WTC11 (cell line): ENCODE data around the gene AQP11. TPM values are rescaled to one million over a fixed set of nuclear protein-coding genes. Genes with fewer than 3 reads are reported as not detected.

Experiments used
- ATAC-seq: fragments of 200-7000 bp; cut with Tn5 transposase; 2 replicates; pipeline ENCODE4 v1.10.0; 2021; ENCODE audit warnings: mild to moderate bottlenecking, moderate library complexity
- CTCF ChIA-PET: fragments of 300-600 bp; sonication (Branson Sonifier 250); formaldehyde crosslinking; loops from one replicate; lab custom pipeline; 2021; ENCODE audit warnings: antibody characterized with exemption; lab: Charles Lee
- POLR2A ChIA-PET: fragments of 350-600 bp; sonication (Branson Sonifier 250); formaldehyde crosslinking; loops from one replicate; lab custom pipeline; 2021; ENCODE audit warnings: antibody characterized with exemption; lab: Charles Lee
- DNase-seq: peaks from one replicate; pipeline ENCODE4 v3.0.0; 2021; ENCODE audit warnings: low spot score
- H3K27ac Mint-ChIP-seq: 2 replicates; pipeline ENCODE4 v1.8.0; 2021; ENCODE audit warnings: mixed read lengths
- H3K27me3 Mint-ChIP-seq: 2 replicates; pipeline ENCODE4 v1.8.0; 2021; ENCODE audit warnings: low read depth, mild to moderate bottlenecking, moderate library complexity, mixed read lengths
- H3K36me3 Mint-ChIP-seq: 2 replicates; pipeline ENCODE4 v1.8.0; 2021; ENCODE audit warnings: mixed read lengths
- H3K4me1 Mint-ChIP-seq: 2 replicates; pipeline ENCODE4 v1.8.0; 2022; ENCODE audit warnings: mixed read lengths
- H3K4me3 Mint-ChIP-seq: 2 replicates; pipeline ENCODE4 v1.8.0; 2021; ENCODE audit warnings: mild to moderate bottlenecking, moderate library complexity, mixed read lengths
- H3K9me3 Mint-ChIP-seq: 2 replicates; pipeline ENCODE4 v1.8.0; 2021; ENCODE audit warnings: mixed read lengths
- GRHL2 ChIP-seq: fragments of 250-450 bp; sonication (Bioruptor Pico); IDR thresholded peaks from 2 replicates; pipeline ENCODE4 v1.8.0; 2022; ENCODE audit warnings: mild to moderate bottlenecking, moderate library complexity; ENCODE audit not compliant: insufficient replicate concordance, severe bottlenecking
- HMGA2 ChIP-seq: fragments of 250-450 bp; sonication (Bioruptor Pico); IDR thresholded peaks from 2 replicates; pipeline ENCODE4 v1.4.0; 2021; ENCODE audit warnings: mild to moderate bottlenecking, moderate library complexity
- KAT7 ChIP-seq: sonication (generic); formaldehyde crosslinking; IDR thresholded peaks from 2 replicates; pipeline ENCODE4 v1.8.1; 2023; ENCODE audit warnings: missing genetic modification reagents, mild to moderate bottlenecking, borderline replicate concordance
- OVOL2 ChIP-seq: fragments of 250-450 bp; sonication (Bioruptor Pico); IDR thresholded peaks from 2 replicates; pipeline ENCODE4 v1.9.0; 2021; ENCODE audit warnings: mild to moderate bottlenecking, borderline replicate concordance
- TP53 ChIP-seq: sonication (generic); formaldehyde crosslinking; IDR thresholded peaks from 2 replicates; pipeline ENCODE4 v1.8.1; 2023; ENCODE audit warnings: mild to moderate bottlenecking, missing genetic modification reagents
- ZNF121 ChIP-seq: sonication (generic); formaldehyde crosslinking; IDR thresholded peaks from 2 replicates; pipeline ENCODE4 v1.8.0; 2023; ENCODE audit warnings: missing genetic modification reagents
- ZNF232 ChIP-seq: sonication (generic); formaldehyde crosslinking; IDR thresholded peaks from 2 replicates; pipeline ENCODE4 v1.8.0; 2022; ENCODE audit warnings: mild to moderate bottlenecking, missing genetic modification reagents
- ZNF263 ChIP-seq: sonication (generic); formaldehyde crosslinking; IDR thresholded peaks from 2 replicates; pipeline ENCODE4 v1.8.1; 2022; ENCODE audit warnings: low read depth, mild to moderate bottlenecking, moderate library complexity, missing genetic modification reagents
- total RNA-seq: library from RNA; stranded (reverse); gene quantifications from 3 replicates; pipeline ENCODE4 v1.2.3, GENCODE V29; 2021
- TF ChIP-seq, protein P1 (sequence below): sonication (generic); formaldehyde crosslinking; IDR thresholded peaks from 2 replicates; pipeline ENCODE4 v1.8.1; 2023; ENCODE audit warnings: mild to moderate bottlenecking, missing genetic modification reagents, borderline replicate concordance
- TF ChIP-seq, protein P2 (sequence below): sonication (generic); formaldehyde crosslinking; IDR thresholded peaks from 2 replicates; pipeline ENCODE4 v1.8.0; 2022; ENCODE audit warnings: mild to moderate bottlenecking, missing genetic modification reagents
- TF ChIP-seq, protein P3 (sequence below): sonication (generic); formaldehyde crosslinking; IDR thresholded peaks from 2 replicates; pipeline ENCODE4 v1.8.1; 2023; ENCODE audit warnings: mild to moderate bottlenecking, missing genetic modification reagents
- TF ChIP-seq, protein P4 (sequence below): sonication (generic); formaldehyde crosslinking; IDR thresholded peaks from 2 replicates; pipeline ENCODE4 v1.8.0; 2023; ENCODE audit warnings: mild to moderate bottlenecking, missing genetic modification reagents
- TF ChIP-seq, protein P5 (sequence below): sonication (generic); formaldehyde crosslinking; IDR thresholded peaks from 2 replicates; pipeline ENCODE4 v1.8.0; 2022; ENCODE audit warnings: missing genetic modification reagents
- TF ChIP-seq, protein P6 (sequence below): sonication (generic); formaldehyde crosslinking; IDR thresholded peaks from 2 replicates; pipeline ENCODE4 v1.8.1; 2022; ENCODE audit warnings: low read depth, missing genetic modification reagents, borderline replicate concordance
- TF ChIP-seq, protein P7 (sequence below): sonication (generic); formaldehyde crosslinking; IDR thresholded peaks from 2 replicates; pipeline ENCODE4 v1.8.0; 2022; ENCODE audit warnings: mild to moderate bottlenecking, missing genetic modification reagents
- TF ChIP-seq, protein P8 (sequence below): sonication (generic); formaldehyde crosslinking; IDR thresholded peaks from 2 replicates; pipeline ENCODE4 v1.8.1; 2022; ENCODE audit warnings: low read depth, mild to moderate bottlenecking, moderate library complexity, missing genetic modification reagents, borderline replicate concordance

The AQP11 gene
- total RNA-seq, 1 experiment from 2014 or later, result 1.2 TPM

DNA sequence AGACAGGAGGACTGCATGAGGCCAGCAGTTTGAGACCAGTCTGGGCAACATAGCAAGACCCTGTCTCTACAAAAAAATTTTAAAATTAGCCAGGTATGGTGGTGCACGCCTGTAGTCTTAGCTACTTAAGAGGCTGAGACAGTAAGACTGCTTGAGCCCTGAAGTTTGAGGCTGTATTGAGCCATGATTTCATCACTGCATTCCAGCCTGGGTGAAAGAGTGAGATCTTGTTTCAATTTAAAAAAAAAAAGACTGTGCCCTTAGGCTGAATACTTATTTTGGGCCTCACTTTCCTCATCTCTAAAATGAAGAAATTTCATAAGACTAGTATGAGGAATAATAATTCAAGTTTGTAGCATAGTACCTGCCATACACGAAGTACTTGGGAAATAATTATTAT is 6.9 kb downstream of the AQP11 start:
- DNase-seq, result no peak
- CTCF ChIA-PET, result no interaction called here
- Mint-ChIP-seq H3K9me3 (no peaks in the 10 kb centered on the region), H3K27ac (no peak overlapping the region), H3K27me3 (no peaks in the 10 kb centered on the region)
- no peak for ATAC-seq
- TF ChIP-seq HMGA2 (CRISPR knock-in tag) (peak; percentile 1; the same call in 1 of the 2 replicates), ZNF121 (CRISPR knock-in tag) (no peak)
- TF ChIP-seq, all 79 proteins: peak for 1
- no peak overlapping the region for H3K4me3 Mint-ChIP-seq
- POLR2A ChIA-PET, result no interaction called here
- H3K4me1 Mint-ChIP-seq, result no peaks in the 10 kb centered on the region
- H3K36me3 Mint-ChIP-seq, result no peaks in the 10 kb centered on the region

DNA sequence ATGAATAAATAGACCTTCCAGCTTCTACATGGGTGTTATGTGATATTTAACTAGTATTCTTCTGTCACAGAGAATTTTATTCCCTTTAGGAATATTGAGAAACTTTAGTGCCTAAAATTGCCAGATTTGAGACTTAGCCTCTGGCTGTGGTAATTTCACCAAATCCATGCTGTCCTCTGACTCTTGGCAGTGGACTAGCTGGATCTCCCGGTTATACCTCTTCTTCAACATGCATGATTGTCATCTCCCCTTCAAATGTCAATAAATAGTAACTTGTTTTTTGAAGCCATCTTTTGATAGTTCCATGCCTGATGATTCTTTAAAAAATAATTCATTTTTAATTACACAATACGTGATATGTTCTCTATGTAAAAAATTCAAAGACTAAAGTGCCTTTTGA is 8.4 kb downstream of the AQP11 start:
- CTCF ChIA-PET, result no interaction called here
- no peak for TF ChIP-seq ZNF263 (CRISPR knock-in tag)
- TF ChIP-seq, protein P1, sequence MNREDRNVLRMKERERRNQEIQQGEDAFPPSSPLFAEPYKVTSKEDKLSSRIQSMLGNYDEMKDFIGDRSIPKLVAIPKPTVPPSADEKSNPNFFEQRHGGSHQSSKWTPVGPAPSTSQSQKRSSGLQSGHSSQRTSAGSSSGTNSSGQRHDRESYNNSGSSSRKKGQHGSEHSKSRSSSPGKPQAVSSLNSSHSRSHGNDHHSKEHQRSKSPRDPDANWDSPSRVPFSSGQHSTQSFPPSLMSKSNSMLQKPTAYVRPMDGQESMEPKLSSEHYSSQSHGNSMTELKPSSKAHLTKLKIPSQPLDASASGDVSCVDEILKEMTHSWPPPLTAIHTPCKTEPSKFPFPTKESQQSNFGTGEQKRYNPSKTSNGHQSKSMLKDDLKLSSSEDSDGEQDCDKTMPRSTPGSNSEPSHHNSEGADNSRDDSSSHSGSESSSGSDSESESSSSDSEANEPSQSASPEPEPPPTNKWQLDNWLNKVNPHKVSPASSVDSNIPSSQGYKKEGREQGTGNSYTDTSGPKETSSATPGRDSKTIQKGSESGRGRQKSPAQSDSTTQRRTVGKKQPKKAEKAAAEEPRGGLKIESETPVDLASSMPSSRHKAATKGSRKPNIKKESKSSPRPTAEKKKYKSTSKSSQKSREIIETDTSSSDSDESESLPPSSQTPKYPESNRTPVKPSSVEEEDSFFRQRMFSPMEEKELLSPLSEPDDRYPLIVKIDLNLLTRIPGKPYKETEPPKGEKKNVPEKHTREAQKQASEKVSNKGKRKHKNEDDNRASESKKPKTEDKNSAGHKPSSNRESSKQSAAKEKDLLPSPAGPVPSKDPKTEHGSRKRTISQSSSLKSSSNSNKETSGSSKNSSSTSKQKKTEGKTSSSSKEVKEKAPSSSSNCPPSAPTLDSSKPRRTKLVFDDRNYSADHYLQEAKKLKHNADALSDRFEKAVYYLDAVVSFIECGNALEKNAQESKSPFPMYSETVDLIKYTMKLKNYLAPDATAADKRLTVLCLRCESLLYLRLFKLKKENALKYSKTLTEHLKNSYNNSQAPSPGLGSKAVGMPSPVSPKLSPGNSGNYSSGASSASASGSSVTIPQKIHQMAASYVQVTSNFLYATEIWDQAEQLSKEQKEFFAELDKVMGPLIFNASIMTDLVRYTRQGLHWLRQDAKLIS (CRISPR knock-in tag), result no peak
- TF ChIP-seq, protein P2, sequence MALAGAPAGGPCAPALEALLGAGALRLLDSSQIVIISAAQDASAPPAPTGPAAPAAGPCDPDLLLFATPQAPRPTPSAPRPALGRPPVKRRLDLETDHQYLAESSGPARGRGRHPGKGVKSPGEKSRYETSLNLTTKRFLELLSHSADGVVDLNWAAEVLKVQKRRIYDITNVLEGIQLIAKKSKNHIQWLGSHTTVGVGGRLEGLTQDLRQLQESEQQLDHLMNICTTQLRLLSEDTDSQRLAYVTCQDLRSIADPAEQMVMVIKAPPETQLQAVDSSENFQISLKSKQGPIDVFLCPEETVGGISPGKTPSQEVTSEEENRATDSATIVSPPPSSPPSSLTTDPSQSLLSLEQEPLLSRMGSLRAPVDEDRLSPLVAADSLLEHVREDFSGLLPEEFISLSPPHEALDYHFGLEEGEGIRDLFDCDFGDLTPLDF, result no peak
- TF ChIP-seq, protein P3, sequence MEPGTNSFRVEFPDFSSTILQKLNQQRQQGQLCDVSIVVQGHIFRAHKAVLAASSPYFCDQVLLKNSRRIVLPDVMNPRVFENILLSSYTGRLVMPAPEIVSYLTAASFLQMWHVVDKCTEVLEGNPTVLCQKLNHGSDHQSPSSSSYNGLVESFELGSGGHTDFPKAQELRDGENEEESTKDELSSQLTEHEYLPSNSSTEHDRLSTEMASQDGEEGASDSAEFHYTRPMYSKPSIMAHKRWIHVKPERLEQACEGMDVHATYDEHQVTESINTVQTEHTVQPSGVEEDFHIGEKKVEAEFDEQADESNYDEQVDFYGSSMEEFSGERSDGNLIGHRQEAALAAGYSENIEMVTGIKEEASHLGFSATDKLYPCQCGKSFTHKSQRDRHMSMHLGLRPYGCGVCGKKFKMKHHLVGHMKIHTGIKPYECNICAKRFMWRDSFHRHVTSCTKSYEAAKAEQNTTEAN (CRISPR knock-in tag), result no peak
- TF ChIP-seq, protein P4, sequence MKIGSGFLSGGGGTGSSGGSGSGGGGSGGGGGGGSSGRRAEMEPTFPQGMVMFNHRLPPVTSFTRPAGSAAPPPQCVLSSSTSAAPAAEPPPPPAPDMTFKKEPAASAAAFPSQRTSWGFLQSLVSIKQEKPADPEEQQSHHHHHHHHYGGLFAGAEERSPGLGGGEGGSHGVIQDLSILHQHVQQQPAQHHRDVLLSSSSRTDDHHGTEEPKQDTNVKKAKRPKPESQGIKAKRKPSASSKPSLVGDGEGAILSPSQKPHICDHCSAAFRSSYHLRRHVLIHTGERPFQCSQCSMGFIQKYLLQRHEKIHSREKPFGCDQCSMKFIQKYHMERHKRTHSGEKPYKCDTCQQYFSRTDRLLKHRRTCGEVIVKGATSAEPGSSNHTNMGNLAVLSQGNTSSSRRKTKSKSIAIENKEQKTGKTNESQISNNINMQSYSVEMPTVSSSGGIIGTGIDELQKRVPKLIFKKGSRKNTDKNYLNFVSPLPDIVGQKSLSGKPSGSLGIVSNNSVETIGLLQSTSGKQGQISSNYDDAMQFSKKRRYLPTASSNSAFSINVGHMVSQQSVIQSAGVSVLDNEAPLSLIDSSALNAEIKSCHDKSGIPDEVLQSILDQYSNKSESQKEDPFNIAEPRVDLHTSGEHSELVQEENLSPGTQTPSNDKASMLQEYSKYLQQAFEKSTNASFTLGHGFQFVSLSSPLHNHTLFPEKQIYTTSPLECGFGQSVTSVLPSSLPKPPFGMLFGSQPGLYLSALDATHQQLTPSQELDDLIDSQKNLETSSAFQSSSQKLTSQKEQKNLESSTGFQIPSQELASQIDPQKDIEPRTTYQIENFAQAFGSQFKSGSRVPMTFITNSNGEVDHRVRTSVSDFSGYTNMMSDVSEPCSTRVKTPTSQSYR (CRISPR knock-in tag), result no peak
- TF ChIP-seq, protein P5, sequence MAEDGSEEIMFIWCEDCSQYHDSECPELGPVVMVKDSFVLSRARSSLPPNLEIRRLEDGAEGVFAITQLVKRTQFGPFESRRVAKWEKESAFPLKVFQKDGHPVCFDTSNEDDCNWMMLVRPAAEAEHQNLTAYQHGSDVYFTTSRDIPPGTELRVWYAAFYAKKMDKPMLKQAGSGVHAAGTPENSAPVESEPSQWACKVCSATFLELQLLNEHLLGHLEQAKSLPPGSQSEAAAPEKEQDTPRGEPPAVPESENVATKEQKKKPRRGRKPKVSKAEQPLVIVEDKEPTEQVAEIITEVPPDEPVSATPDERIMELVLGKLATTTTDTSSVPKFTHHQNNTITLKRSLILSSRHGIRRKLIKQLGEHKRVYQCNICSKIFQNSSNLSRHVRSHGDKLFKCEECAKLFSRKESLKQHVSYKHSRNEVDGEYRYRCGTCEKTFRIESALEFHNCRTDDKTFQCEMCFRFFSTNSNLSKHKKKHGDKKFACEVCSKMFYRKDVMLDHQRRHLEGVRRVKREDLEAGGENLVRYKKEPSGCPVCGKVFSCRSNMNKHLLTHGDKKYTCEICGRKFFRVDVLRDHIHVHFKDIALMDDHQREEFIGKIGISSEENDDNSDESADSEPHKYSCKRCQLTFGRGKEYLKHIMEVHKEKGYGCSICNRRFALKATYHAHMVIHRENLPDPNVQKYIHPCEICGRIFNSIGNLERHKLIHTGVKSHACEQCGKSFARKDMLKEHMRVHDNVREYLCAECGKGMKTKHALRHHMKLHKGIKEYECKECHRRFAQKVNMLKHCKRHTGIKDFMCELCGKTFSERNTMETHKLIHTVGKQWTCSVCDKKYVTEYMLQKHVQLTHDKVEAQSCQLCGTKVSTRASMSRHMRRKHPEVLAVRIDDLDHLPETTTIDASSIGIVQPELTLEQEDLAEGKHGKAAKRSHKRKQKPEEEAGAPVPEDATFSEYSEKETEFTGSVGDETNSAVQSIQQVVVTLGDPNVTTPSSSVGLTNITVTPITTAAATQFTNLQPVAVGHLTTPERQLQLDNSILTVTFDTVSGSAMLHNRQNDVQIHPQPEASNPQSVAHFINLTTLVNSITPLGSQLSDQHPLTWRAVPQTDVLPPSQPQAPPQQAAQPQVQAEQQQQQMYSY (CRISPR knock-in tag), result no peak
- TF ChIP-seq, protein P6, sequence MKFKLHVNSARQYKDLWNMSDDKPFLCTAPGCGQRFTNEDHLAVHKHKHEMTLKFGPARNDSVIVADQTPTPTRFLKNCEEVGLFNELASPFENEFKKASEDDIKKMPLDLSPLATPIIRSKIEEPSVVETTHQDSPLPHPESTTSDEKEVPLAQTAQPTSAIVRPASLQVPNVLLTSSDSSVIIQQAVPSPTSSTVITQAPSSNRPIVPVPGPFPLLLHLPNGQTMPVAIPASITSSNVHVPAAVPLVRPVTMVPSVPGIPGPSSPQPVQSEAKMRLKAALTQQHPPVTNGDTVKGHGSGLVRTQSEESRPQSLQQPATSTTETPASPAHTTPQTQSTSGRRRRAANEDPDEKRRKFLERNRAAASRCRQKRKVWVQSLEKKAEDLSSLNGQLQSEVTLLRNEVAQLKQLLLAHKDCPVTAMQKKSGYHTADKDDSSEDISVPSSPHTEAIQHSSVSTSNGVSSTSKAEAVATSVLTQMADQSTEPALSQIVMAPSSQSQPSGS (CRISPR knock-in tag), result no peak
- TF ChIP-seq, protein P7, sequence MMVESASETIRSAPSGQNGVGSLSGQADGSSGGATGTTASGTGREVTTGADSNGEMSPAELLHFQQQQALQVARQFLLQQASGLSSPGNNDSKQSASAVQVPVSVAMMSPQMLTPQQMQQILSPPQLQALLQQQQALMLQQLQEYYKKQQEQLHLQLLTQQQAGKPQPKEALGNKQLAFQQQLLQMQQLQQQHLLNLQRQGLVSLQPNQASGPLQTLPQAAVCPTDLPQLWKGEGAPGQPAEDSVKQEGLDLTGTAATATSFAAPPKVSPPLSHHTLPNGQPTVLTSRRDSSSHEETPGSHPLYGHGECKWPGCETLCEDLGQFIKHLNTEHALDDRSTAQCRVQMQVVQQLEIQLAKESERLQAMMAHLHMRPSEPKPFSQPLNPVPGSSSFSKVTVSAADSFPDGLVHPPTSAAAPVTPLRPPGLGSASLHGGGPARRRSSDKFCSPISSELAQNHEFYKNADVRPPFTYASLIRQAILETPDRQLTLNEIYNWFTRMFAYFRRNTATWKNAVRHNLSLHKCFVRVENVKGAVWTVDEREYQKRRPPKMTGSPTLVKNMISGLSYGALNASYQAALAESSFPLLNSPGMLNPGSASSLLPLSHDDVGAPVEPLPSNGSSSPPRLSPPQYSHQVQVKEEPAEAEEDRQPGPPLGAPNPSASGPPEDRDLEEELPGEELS (CRISPR knock-in tag), result no peak
- no peak for TF ChIP-seq HMGA2 (CRISPR knock-in tag)
- no peak for TF ChIP-seq KAT7 (CRISPR knock-in tag)
- TF ChIP-seq OVOL2, result no peak
- no peak for TF ChIP-seq TP53 (CRISPR knock-in tag)
- no peak for TF ChIP-seq ZNF232 (CRISPR knock-in tag)
- TF ChIP-seq, protein P8, sequence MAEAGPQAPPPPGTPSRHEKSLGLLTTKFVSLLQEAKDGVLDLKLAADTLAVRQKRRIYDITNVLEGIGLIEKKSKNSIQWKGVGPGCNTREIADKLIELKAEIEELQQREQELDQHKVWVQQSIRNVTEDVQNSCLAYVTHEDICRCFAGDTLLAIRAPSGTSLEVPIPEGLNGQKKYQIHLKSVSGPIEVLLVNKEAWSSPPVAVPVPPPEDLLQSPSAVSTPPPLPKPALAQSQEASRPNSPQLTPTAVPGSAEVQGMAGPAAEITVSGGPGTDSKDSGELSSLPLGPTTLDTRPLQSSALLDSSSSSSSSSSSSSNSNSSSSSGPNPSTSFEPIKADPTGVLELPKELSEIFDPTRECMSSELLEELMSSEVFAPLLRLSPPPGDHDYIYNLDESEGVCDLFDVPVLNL (CRISPR knock-in tag), result no peak
- no peak for TF ChIP-seq GRHL2 (CRISPR knock-in tag)

More for the DNA sequence above, 8.4 kb downstream of the AQP11 start:
- Mint-ChIP-seq H3K9me3 (no peaks in the 10 kb centered on the region), H3K36me3 (no peaks in the 10 kb centered on the region), H3K4me1 (peaks cover 6% of the 10 kb centered on the region), H3K27ac (no peak overlapping the region), H3K27me3 (no peaks in the 10 kb centered on the region), H3K4me3 (no peak overlapping the region)
- POLR2A ChIA-PET, result interaction anchor here (0.6 kb wide), 1 partner anchor 62 kb away, joined by 3 read pairs; no protein-coding TSS in a partner anchor
- DNase-seq (no peak), ATAC-seq (no peak)
